ENCODE measurements around the gene IL22RA2.

Gene IL22RA2

DNA sequence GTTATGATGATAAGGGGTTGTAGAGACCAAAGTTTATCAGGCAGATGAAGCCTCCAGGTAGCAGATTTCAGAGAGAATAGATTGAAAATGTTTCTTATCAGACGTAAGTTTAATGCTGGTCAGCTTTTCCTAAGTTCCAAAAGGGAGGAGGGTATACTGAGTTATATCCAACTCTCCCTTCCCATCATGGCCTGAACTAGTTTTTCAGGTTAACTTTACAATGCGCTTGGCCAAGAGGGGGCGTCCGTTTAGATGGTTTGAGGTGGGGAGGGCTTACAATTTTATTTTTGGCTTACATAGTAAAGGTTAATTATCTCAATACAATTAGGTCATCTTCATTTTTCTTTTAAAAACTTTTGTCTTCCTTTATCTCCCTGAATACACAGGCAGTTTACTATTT, 19.4 kb upstream of the IL22RA2 start:
- no peak for DNase-seq (ENCODE audit: low spot score)
- ATAC-seq (ENCODE audit: low read depth): no peak
- no peak overlapping the region for H3K4me3 ChIP-seq (ENCODE audit: severe bottlenecking)
- H3K9me3 ChIP-seq (ENCODE audit: severe bottlenecking): peaks cover 5% of the 10 kb centered on the region
- TF ChIP-seq, protein P1, sequence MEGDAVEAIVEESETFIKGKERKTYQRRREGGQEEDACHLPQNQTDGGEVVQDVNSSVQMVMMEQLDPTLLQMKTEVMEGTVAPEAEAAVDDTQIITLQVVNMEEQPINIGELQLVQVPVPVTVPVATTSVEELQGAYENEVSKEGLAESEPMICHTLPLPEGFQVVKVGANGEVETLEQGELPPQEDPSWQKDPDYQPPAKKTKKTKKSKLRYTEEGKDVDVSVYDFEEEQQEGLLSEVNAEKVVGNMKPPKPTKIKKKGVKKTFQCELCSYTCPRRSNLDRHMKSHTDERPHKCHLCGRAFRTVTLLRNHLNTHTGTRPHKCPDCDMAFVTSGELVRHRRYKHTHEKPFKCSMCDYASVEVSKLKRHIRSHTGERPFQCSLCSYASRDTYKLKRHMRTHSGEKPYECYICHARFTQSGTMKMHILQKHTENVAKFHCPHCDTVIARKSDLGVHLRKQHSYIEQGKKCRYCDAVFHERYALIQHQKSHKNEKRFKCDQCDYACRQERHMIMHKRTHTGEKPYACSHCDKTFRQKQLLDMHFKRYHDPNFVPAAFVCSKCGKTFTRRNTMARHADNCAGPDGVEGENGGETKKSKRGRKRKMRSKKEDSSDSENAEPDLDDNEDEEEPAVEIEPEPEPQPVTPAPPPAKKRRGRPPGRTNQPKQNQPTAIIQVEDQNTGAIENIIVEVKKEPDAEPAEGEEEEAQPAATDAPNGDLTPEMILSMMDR (IDR thresholded peaks at IDR 0.05; ENCODE audit: poor library complexity, severe bottlenecking): no peak
- H3K27me3 ChIP-seq (ENCODE audit: insufficient read depth, poor library complexity, severe bottlenecking): no peaks in the 10 kb centered on the region
- H3K27ac ChIP-seq (ENCODE audit: poor library complexity, severe bottlenecking): no peak overlapping the region
- peaks cover 4% of the 10 kb centered on the region for H3K36me3 ChIP-seq (ENCODE audit: low read depth)
- H3K4me1 ChIP-seq (ENCODE audit: insufficient read depth, poor library complexity, severe bottlenecking): no peaks in the 10 kb centered on the region

DNA sequence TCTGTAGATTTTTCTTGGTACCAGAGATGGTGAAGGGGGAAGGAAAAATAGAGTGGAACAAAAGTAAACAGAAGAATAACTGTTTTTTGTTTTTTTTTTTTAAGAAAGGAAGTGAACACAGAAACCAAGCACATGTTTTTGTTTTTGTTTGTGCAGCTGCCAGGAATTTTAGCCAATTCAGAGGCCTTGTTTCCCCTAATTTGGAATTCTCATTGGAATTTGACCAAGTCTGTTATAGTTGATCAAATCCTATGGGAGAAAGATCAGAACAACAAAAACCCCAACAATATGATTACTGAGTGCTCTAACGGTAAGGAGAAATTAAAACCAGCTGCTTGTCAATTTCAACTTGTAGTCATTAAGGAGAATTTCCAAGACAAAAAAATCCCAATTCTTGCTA, 18.2 kb upstream of the IL22RA2 start:
- Histone ChIP-seq H3K4me3 (ENCODE audit: severe bottlenecking) (no peak overlapping the region), H3K36me3 (ENCODE audit: low read depth) (no peaks in the 10 kb centered on the region), H3K27ac (ENCODE audit: poor library complexity, severe bottlenecking) (no peak overlapping the region), H3K4me1 (ENCODE audit: insufficient read depth, poor library complexity, severe bottlenecking) (no peaks in the 10 kb centered on the region), H3K27me3 (ENCODE audit: insufficient read depth, poor library complexity, severe bottlenecking) (no peaks in the 10 kb centered on the region), H3K9me3 (ENCODE audit: severe bottlenecking) (peaks cover 8% of the 10 kb centered on the region)
- TF ChIP-seq, protein P1 (IDR thresholded peaks at IDR 0.05; ENCODE audit: poor library complexity, severe bottlenecking): no peak
- ATAC-seq (ENCODE audit: low read depth): no peak
- DNase-seq (ENCODE audit: low spot score): no peak

DNA sequence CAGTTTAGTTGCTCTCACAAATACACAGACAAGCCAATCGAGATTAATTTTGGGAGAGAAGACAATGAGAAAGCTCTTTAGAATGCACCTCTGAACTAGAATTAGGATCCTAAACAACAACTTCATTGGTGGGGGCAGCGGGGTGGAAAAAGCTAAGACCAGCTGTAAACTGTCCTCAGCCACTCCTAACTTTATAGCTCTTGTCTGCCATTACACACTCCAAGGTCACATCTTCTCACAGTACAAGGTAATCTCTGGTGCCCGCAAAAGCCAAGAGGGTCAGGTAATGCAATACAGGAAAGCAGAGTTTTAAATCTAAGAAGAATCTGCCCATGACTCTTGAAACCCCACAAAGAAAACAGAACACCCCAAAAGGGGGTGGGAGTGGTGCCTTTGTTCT, 17.8 kb upstream of the IL22RA2 start:
- no peaks in the 10 kb centered on the region for H3K27me3 ChIP-seq (ENCODE audit: insufficient read depth, poor library complexity, severe bottlenecking)
- no peak overlapping the region for H3K4me3 ChIP-seq (ENCODE audit: severe bottlenecking)
- DNase-seq (ENCODE audit: low spot score) (no peak), ATAC-seq (ENCODE audit: low read depth) (no peak)
- H3K4me1 ChIP-seq (ENCODE audit: insufficient read depth, poor library complexity, severe bottlenecking): no peaks in the 10 kb centered on the region
- TF ChIP-seq, protein P1 (IDR thresholded peaks at IDR 0.05; ENCODE audit: poor library complexity, severe bottlenecking): no peak
- no peaks in the 10 kb centered on the region for H3K36me3 ChIP-seq (ENCODE audit: low read depth)
- H3K9me3 ChIP-seq (ENCODE audit: severe bottlenecking): peaks cover 8% of the 10 kb centered on the region
- H3K27ac ChIP-seq (ENCODE audit: poor library complexity, severe bottlenecking): no peak overlapping the region

DNA sequence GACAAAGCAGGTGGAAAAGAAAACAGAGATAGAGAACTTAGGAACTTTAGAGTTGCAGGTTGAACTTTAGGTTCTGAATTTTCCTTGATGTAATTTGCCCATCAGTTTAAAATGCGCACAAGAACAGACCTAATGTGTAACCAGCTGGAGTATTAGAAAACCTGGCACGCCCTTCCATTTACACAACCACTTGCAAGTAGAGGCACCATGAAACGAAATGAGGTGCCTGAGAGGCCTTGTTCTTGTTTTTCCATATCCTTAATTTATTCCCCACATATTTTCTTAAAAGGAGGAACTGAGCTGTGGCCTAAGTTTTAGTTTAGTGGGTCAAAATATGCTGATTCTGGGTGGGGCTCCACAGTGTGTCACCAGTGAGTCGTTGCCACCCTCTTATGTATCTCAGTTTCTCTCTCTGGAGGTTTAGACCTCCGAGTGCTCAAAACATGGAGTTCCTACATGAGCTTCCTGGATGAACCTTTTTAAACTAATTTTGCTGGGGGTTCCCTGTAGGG, 17.2 kb upstream of the IL22RA2 start:
- H3K36me3 ChIP-seq (ENCODE audit: low read depth): no peaks in the 10 kb centered on the region
- no peak overlapping the region for H3K27ac ChIP-seq (ENCODE audit: poor library complexity, severe bottlenecking)
- ATAC-seq (ENCODE audit: low read depth) (no peak), DNase-seq (ENCODE audit: low spot score) (no peak)
- H3K4me1 ChIP-seq (ENCODE audit: insufficient read depth, poor library complexity, severe bottlenecking): no peaks in the 10 kb centered on the region
- peaks cover 8% of the 10 kb centered on the region for H3K9me3 ChIP-seq (ENCODE audit: severe bottlenecking)
- no peaks in the 10 kb centered on the region for H3K27me3 ChIP-seq (ENCODE audit: insufficient read depth, poor library complexity, severe bottlenecking)
- H3K4me3 ChIP-seq (ENCODE audit: severe bottlenecking): no peak overlapping the region
- TF ChIP-seq, protein P1 (IDR thresholded peaks at IDR 0.05; ENCODE audit: poor library complexity, severe bottlenecking): no peak

DNA sequence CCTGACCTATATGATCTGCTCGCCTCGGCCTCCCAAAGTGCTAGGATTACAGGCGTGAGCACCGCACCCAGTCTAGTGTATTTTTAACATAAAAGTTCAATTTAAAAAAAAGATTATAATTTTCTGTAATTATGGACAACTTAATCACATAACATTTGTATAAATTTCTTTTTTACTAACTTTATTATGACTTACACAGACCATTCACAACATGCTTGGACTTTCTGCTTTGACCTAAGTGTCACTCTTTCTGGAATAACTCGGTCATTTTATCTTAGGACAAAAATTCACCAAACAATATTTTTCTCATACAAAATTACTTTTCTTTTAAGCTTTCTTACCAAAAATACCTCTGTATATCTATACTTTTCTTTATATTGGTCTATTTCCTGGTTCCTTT, 15.4 kb upstream of the IL22RA2 start:
- DNase-seq (ENCODE audit: low spot score) (no peak), ATAC-seq (ENCODE audit: low read depth) (no peak)
- Histone ChIP-seq H3K4me1 (ENCODE audit: insufficient read depth, poor library complexity, severe bottlenecking) (no peaks in the 10 kb centered on the region), H3K27ac (ENCODE audit: poor library complexity, severe bottlenecking) (no peak overlapping the region), H3K27me3 (ENCODE audit: insufficient read depth, poor library complexity, severe bottlenecking) (no peaks in the 10 kb centered on the region), H3K4me3 (ENCODE audit: severe bottlenecking) (no peak overlapping the region), H3K36me3 (ENCODE audit: low read depth) (no peaks in the 10 kb centered on the region), H3K9me3 (ENCODE audit: severe bottlenecking) (peaks cover 12% of the 10 kb centered on the region)
- TF ChIP-seq, protein P1 (IDR thresholded peaks at IDR 0.05; ENCODE audit: poor library complexity, severe bottlenecking): no peak

Measured in RWPE2 (cell line).